HK-2 (cell line): Measurements from ENCODE around the gene UNC5B.

Experiments
- DNase-seq: peaks from one replicate; pipeline ENCODE4 v3.0.0-alpha.2; 2018; ENCODE audit not compliant: unreplicated experiment

Gene UNC5B

DNA sequence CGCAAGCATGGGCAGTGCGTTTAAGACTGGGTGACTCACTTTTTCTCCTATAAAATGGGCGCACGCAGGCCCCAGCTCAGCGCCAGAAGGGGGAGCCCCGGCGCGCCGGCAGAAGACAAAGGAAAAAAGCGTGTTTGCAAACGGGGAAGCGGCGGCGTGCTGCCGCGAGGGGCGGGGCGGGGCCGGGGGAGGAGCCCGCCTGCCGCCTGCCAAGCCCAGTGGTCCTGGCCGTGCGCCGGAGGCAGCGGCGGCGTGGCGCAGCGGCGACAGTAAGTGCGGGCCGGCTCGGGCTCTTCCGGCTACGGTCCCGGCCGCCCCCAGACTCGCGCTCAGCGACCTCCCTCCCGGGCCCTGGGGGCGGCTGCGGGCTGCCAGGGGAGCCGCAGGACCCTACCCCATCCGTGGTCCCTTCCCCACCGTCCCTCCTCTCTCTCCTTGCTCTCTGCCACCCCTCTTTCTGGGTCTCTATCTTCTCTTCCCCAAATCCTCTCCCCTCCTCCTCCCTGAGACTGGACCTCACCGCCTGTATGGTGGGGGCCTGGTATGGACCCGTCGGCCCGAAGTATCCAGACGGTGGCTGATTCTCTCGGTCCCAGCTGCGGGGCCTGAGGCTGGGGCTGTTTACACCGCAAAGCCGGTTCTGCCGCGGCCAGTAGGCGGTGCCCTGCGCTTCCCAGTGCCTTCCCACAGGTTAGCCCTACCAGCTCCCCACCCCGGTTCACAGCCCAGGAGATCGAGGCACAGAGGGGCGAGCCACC lies 106.9 kb downstream of the UNC5B start, which contains the start of gene SLC29A3:
TSS of gene SLC29A3 (plus strand) at position 218 of the 758 bp plus-strand sequence. CDS start at position 269, 51 bp downstream.
- peak; percentile 88 for DNase-seq

DNA sequence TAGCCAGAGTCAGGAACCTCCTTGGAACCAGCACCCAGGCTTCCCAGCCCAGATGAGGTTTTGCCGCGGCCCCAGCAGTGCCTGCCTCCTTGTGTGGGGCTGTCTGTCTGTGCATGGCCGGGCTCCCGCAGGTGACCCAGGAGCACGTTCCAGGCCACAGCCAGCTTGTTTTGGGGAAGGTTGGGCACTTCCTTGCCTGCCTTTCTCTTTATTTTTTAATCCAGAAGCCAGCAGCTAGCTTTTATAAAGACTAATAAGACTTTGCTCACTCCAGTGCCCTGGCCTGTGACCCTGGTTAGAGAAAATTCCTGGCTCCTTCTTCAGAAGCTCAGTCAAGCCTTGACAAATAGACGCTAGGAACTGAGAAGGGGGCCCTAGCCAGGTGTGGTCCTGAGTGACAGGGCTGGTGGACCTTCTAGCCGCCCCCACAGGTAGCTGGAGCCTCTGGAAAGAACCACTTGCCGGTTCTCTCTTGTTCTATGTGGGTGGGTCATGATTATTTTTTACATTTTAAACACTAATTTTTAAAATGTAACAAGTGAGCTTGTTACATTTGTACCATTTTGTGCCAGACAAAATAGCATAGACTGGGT lies 107.5 kb downstream of the UNC5B start:
- no peak for DNase-seq

DNA sequence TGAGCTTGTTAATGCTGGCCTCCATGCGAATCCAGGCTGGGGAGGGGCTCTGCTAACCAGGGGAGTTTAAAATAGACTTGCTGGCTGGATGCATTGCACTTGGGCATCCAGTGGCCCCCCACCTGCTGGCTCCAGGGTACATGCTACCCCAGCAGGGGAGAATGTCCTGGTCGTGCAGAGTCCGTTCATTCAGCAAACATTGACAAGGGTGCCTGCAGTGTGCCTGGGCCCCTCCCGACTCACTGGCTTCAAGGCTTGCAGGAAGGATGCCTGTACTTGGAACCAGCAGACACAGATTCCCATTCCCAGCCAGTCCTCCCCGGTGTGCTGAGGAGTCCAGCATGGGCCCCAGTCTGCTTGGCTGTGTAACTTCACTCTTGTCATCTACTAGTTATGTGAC lies 108.2 kb downstream of the UNC5B start:
- DNase-seq: no peak

DNA sequence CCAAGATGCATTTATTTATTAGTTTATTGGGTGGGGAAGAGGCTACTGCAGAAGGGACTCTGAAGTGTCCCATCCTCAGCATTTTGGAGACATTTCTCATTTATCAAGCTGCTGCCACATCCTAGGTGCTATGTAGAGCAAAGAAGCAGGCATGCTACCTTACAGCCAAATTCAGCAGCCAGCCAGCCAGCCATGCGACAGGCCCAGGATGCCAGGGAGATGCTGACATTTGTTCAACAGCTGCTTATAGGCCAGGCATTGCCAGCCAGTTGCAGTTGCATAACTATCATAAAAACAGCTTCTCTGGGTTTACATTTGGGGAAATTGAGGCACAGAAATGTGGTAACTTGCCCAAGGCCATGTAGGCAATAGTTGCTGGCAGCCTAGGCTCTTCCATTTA lies 109.0 kb downstream of the UNC5B start:
- DNase-seq: no peak

DNA sequence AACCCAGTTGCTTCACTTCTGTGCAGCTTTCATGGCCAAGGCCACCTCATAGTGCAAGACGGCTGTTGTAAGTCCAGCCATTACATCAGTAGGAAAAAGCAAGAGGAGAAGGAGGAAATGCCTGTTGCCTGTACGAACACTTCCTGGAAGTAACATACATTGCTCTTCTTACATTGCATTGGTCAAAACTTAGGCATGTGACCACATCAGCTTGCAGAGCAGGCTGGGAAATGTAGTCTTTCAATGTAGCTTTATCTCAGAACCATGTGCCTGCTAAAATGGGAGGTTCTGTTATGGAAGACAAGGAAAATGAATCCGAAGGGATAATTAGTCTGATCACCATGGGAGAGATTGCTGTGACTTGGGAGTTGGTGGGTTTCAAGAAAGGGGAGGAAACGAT lies 111.0 kb downstream of the UNC5B start:
- no peak for DNase-seq

DNA sequence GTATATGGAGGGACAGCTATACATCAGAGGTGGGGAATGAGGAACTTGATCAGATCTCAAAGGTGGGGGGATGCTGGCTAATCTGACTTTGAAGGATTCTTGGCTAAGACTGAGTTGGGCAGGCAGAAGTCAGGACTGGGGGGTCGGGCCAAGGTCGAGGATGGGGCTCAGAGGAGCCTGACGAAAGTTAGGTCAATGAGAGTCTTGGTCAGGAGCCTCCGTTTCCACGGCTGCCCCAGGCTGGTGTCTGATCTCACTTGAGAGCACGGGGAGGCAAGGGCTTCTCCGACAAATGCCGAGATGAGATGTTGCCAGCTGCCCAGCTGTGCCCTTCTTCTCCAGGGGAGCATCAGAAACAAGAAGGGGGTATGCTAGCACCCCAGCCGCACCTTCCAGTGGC lies 112.4 kb downstream of the UNC5B start:
- DNase-seq: no peak

DNA sequence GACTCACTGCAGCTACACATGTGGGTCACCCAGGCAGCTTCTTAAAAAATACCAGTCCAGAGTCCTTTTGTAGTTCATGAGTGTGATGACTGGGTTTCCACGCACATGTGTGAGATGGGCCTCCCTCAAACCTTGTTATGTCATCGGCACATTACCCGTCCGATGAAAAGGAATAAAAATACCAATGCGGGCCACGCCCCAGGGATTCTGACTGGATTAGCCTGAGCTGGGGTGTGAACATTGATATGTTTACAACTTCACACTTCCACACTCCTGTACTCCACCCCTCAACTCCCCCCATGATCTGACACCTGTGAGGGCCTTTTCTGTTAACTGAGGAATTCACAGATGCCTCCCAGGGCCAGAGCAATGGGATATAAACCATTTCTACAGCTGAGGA lies 112.9 kb downstream of the UNC5B start:
- no peak for DNase-seq

DNA sequence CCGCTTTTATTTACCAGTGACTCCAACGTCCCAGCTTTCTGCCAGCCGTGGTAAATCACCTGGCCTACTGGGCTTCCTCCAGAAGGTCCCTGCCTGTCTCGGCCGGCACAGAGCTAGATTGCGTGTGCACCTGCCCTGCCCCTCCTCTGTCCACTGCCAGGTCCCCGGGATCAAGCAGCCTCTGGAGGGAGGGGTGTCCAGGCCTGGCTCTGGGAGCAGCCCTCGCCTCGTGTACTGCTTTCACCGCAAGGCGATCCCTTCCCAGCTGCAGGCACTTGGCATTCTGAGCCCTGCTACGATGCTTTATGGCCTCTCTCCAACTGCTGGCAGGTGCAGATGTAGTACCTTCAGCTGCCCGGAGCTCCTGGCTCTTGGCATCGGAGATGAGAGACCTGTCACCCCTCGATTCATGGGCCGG lies 114.1 kb downstream of the UNC5B start:
- DNase-seq: no peak

DNA sequence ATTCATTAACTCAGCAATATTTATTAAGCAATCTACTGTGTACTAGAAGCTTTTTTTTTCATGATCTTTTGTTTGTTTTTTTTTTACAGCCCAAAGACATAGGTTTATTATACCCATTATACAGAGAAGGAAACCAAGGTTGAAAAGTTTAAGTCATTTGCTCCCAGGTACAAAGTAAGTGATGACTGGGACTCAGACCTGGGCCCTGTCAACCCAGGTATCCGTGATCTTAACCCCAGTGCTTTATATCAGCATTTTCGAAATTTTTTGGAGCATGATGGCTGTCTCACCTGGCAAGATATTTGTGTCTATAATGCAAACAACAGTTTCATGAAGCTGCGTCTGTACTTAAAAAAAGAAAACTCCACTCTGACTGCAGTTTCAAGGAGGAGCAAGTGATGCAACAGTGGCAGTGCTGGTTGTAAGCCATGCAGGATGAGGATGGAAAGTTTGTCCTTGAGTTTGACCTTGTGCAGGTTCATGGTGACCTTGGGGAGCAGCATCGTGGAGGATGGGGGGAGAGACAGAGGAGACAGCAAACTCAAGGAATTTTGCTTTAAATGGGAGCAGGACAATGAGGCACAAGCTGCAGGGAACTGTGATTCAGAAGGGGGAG lies 118.5 kb downstream of the UNC5B start:
- DNase-seq: no peak

DNA sequence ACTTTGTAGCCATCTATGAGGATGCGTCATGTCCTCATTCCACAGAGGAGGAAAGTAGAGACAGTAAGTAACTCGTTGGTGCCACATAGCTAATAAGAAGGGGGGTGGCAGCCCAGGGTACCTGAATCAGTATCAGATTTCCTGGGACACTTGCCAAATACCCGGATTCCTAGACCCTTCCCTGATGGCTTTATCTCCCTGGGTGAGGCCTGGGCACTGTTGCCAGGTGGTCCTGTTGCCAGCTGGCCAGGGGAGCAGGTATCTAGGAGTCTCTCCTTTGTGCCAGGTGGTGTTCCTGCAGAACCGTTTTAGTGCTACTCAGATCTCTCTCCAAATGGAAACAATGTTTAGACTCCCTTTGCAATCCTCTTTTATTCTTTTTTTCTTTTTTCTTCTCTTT lies 119.4 kb downstream of the UNC5B start:
- DNase-seq: no peak

DNA sequence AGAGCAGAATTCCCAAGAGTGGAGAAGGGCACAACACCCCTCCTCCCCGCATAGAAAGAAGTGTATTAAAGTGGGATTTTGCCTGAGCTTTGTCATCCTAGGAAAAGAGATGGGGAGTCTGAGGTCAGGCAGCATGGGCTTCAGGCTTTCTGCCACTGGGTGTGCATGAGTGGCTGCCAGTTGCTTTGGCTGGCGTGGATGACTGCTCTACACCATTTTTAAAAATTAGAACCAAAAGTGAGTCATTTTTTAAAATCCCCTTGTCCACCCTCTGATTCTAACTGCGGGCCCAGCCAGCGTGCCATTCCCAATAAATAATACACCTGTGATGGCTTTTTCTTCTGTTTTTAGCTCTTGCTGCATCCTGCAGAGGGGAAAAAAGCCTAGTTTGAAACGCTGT lies 120.1 kb downstream of the UNC5B start:
- no peak for DNase-seq

DNA sequence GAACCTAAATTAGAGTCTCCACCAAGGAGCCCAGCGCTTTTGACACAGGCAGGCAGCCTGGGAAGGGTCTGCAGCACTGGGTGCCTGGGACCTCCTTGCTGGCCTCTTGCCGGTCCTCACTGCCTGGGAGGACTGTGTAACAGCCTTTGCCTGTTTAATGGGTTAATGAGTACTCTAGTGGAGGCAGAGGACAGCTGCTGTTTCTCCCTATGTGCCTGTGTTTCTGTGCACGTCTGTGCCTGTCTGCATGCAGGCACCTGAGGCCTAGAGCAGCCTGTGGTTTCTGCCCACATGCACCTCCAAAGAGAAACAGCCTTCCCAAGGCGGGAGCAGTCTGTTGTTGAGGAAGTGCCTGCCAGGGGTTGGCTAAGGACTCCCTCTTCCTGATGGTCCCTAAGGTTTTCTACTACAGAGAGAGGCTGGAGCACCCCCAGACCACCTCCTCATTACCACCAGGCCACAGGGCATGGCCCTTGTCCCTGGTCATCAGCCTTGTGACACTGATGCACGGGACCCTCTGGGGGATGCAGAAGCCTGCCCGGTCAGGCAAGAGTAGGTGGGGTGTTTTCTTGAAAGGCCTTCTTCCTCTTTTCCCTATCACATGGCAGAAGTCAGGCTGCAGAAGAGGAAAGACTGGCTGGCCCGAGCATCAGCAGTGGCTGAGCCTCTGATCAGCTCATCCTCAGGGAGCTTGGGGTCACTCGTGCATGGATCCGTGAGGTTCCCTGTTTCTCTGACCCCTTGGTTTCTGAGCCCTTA lies 120.9 kb downstream of the UNC5B start:
- DNase-seq: no peak

DNA sequence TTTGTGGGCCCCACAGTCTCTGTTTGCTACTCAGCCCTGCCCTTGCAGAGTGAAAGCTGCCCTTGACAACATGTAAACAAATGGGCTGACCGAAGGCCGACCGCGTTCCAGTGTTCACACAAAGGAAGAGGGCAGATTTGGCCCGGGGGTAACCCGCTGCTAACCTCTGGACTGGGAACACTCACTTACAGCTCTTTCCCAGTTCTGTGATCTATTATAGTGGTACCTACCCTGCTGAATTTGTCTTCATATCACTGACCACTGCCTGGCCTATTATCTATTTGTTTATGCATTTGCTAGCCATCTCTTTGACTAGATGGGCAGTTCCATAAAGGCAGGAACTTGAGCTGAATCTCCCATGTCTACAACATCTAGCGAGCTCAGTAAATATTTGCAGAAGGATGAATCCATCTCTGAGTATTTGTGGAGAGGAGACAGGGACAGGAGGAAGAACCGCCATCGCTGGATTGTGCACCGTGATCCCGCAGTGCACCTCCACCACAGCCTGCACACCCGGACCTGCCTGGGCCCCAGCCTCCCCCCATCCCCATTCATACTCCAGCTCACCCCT lies 121.9 kb downstream of the UNC5B start:
- DNase-seq: no peak

DNA sequence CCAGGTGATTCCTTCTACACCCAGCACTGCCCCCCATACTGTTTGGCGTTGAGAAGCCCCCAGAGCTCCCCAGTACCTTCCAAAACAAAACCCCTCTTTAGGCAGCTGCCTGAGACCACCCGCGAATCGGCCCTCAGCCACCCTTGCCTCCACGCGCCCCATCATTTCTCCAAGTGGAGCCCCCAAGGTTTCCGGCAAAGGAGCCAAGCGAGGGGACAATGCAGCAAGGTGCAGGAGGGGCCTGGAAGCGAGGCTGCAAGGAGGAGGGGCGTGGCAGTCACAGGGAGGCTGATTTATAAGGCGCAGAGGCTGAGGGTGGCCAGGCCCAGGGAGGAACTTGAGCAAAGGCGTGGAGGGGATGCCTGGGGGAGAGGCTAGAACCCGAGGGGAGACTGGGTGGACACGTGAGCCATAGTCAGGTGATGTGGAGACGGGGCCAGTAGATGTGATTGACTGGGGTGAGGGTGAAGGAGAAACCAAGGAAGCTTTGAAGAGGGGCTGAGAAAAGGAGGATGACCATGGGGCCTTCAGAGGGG lies 122.9 kb downstream of the UNC5B start:
- no peak for DNase-seq

DNA sequence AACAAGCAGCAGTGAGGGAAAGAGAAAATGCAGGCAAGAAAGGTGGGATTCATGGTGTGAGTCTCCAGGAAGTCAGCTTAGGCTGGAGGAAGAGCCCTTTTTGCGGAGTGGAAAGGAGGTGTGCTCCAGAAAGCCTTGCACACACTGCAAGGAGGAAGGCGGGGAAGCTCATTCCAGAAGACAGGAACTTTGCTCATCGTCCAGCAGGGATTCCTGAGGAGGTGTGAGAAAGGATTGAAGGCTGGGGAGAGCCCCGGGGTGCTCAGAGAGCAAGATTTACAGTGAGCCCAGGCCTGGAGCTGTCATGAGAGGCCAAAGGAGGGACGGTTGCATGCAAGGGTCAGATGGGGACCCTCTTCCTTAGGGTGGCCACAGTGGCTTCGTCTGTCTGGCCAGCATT lies 124.3 kb downstream of the UNC5B start:
- DNase-seq: no peak

DNA sequence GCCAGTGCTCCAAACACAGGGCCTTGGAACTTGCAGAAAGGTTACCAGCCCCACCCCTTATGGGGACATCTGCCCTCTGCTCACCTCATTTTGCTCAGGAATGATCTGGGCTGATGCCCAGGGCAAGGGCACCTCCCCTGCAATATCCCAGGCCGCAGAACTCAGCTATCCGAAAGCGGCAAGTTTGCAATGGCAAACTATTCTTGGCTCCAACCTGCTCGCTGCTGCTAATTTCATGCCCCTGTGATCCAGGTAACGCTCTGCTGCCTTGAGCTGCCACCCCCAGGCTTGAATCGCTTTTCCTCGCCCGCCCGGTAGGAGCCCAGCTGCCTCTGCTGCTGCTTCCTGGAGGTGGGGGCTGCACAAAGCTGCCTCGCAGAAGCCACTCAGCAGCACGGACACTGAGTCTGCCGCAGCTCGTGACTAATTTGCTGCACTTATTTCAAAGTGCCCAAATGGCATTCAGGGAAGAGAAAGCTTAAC lies 124.9 kb downstream of the UNC5B start:
- DNase-seq: no peak

DNA sequence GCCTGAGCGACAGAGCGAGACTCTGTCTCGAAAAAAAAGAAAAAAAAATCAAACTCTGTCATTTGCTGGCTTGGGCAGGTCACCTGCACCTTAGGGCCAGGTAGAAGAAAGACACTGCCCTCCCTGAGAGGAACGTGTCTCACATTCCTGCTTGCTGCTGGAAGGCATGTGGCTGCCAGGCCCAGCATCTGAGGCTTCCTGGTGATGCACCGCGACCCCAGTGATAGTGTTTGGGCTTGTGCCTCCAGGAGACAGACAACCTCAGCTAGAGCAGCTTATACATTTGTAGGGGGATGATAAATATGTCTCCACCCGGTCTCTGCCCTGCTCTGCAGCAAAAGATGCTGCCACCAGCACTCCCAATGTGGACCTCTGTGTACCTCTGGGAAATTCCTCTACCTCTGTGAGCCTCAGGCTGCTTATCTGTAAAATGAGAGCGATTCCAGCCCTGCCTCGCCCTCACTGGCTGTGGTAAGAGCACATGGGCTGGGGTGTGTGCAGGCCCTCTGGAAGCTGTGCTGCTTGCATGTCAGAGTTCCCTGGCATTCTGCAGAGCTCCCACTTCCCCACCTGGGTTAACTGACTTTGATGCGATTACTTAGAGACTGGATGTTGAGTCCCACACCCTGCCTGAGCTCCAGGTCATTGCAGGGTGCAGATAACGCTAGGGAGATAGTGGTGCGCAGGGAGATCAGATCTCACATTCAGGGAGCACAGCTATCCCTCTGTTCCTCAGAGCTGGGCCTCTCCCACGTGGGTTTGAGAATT lies 126.5 kb downstream of the UNC5B start:
- no peak for DNase-seq

DNA sequence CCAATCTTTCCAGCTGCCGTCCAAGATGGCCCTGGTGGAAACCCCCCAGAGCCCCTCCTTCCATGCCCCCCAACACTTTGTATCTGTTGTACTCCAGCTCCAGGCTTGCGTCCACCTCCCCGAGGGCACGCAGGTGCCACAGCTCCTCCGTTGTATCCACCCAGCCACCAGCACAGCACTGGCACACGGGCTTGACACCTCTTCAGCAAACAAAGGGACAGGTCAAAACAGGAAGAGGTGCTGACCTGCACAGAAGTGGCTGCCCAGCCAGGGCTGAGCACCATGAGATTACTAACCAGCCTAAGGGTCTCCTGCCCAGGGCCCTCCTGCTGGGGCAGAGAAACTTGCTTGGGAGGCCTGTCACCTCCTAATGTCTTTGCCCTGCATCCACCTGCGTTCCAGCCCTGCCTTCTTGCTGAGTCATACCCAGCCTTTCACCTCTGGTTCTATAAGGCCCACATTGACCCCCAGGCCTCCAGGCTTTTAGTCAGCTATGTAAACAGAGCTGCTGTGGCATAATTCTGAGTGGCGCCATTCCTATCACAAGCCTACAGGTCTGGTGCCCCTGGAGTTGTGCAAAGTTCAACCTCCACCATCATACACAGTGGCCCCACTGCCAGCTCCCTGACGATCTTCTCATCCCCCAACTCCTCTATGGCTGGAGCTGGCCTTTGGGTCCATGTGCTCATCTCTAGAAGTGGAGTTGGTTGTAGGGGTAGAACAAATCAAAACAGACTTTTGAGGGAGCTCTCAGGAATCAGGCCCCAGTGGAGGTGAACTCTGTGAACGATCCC lies 127.6 kb downstream of the UNC5B start:
- peak; percentile 28 for DNase-seq

DNA sequence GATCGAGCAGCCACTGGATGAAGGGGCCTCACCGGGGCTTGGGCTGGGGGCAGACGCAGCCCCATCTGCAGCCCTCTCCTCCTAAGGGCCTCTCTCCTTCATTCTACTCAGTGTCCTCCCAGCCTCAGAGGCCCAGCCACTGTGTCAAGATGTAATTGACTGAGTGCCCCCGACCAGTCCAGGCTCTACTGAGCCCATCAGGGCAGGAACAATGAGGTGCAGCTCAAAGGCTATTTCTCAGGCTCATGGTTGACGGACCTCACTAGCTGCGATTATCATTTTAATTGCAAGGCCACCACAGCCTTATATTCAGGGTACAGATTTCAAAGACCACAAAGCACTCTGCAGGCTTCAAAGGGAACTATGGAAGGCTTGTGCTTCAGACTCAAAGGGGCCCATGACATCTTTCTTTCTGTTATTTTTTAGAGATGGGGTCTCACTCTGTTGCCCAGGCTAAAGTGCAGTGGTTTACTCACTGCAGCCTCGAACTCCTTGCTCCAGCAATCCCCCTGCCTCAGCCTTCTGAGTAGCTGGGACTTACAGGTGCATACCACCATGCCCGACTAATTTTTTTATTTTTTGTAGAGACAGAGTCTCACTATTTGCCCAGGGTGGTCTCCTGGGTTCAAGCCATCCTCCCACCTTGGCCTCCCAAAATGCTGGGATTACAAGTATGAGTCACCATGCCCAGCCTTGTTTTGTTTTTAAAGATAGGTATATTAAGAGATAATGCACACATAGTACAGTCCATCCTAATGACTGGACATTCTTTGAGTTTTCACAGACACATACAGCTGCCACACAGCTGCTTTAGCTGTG lies 130.4 kb downstream of the UNC5B start:
- no peak for DNase-seq
